Measurements from ENCODE around the gene YIF1B.

GRCh38 chr19:38255383-38256014, 60.2 kb downstream of the YIF1B start:
- TF ChIP-seq POLR2AphosphoS5 (IDR thresholded peaks at IDR 0.05) (no peak), CTCF (IDR thresholded peaks at IDR 0.05) (no peak), POLR2A (IDR thresholded peaks at IDR 0.05) (no peak)
